HepG2 (cell line): Measurements from ENCODE around the gene EFNA2. TPM values are rescaled to one million over a fixed set of nuclear protein-coding genes. Genes with fewer than 3 reads are reported as not detected.

ENCODE experiments used
- ARHGAP35 ChIP-seq: sonication (generic); formaldehyde crosslinking; IDR thresholded peaks from 2 replicates; pipeline ENCODE4 v1.9.0; 2022; ENCODE audit warnings: mild to moderate bottlenecking, inconsistent platforms, moderate library complexity, missing genetic modification reagents, borderline replicate concordance
- ARNT ChIP-seq: fragments of 450-650 bp; IDR thresholded peaks from 2 replicates; pipeline ENCODE4 v1.6.1; 2017
- BATF2 ChIP-seq: sonication (generic); formaldehyde crosslinking; IDR thresholded peaks from 2 replicates; pipeline ENCODE4 v1.8.0; 2022; ENCODE audit warnings: mild to moderate bottlenecking, missing genetic modification reagents, moderate library complexity
- E2F1 ChIP-seq: sonication (generic); formaldehyde crosslinking; IDR thresholded peaks from 2 replicates; pipeline ENCODE4 v1.5.0; 2020; ENCODE audit warnings: missing genetic modification reagents
- EED ChIP-seq: sonication (generic); formaldehyde crosslinking; IDR thresholded peaks from 2 replicates; pipeline ENCODE4 v1.5.0; 2020; ENCODE audit warnings: mild to moderate bottlenecking, missing genetic modification reagents
- EZH2 ChIP-seq: conservative IDR thresholded peaks from 2 replicates; pipeline ENCODE4 v1.6.1; 2012; ENCODE audit warnings: mild to moderate bottlenecking, low read depth, low read length, moderate library complexity
- HCFC1 ChIP-seq: fragments of 150-350 bp; IDR thresholded peaks from 2 replicates; pipeline ENCODE4 v1.6.1; 2014; ENCODE audit warnings: low read depth, low read length
- MXD4 ChIP-seq: IDR thresholded peaks from 2 replicates; pipeline ENCODE4 v1.6.1; 2016; ENCODE audit warnings: mild to moderate bottlenecking, missing biosample characterization, missing genetic modification reagents
- PATZ1 ChIP-seq: sonication (generic); formaldehyde crosslinking; IDR thresholded peaks from 2 replicates; pipeline ENCODE4 v1.4.0; 2020; ENCODE audit warnings: missing genetic modification reagents
- REL ChIP-seq: sonication (generic); formaldehyde crosslinking; conservative IDR thresholded peaks from 2 replicates; pipeline ENCODE4 v1.8.0; 2022; ENCODE audit warnings: mild to moderate bottlenecking, missing genetic modification reagents, moderate library complexity
- REXO4 ChIP-seq: sonication (generic); formaldehyde crosslinking; IDR thresholded peaks from 2 replicates; pipeline ENCODE4 v1.8.0; 2022; ENCODE audit warnings: missing genetic modification reagents, mild to moderate bottlenecking, borderline replicate concordance
- RXRB ChIP-seq: IDR thresholded peaks from 2 replicates; pipeline ENCODE4 v1.6.1; 2016; ENCODE audit warnings: borderline replicate concordance, missing genetic modification reagents, missing compliant biosample characterization
- SIX4 ChIP-seq: sonication (generic); formaldehyde crosslinking; IDR thresholded peaks from 2 replicates; pipeline ENCODE4 v1.4.0; 2020; ENCODE audit warnings: missing genetic modification reagents
- SPEN ChIP-seq: sonication (generic); formaldehyde crosslinking; IDR thresholded peaks from 2 replicates; pipeline ENCODE4 v1.5.1; 2020; ENCODE audit warnings: low read depth, mild to moderate bottlenecking, missing genetic modification reagents
- SRF ChIP-seq: IDR thresholded peaks from 2 replicates; pipeline ENCODE4 v1.6.1; 2011; ENCODE audit warnings: mild to moderate bottlenecking, low read depth, low read length, moderate library complexity
- TBP ChIP-seq: sonication (generic); formaldehyde crosslinking; IDR thresholded peaks from 2 replicates; pipeline ENCODE4 v1.5.0; 2020; ENCODE audit warnings: missing genetic modification reagents
- TP53 ChIP-seq: sonication (generic); formaldehyde crosslinking; conservative IDR thresholded peaks from 2 replicates; pipeline ENCODE4 v1.4.0; 2020; ENCODE audit warnings: missing genetic modification reagents
- ZBTB44 ChIP-seq: sonication (generic); formaldehyde crosslinking; IDR thresholded peaks from 2 replicates; pipeline ENCODE4 v1.4.0; 2020; ENCODE audit warnings: missing genetic modification reagents
- ZBTB7B ChIP-seq: sonication (generic); formaldehyde crosslinking; IDR thresholded peaks from 2 replicates; pipeline ENCODE4 v1.4.0; 2020; ENCODE audit warnings: missing genetic modification reagents
- ZNF121 ChIP-seq: sonication (generic); formaldehyde crosslinking; IDR thresholded peaks from 2 replicates; pipeline ENCODE4 v1.5.0; 2020; ENCODE audit warnings: mild to moderate bottlenecking, missing genetic modification reagents
- ZNF232 ChIP-seq: sonication (generic); formaldehyde crosslinking; IDR thresholded peaks from 2 replicates; pipeline ENCODE4 v1.4.0; 2020; ENCODE audit warnings: missing genetic modification reagents, borderline replicate concordance
- ZNF333 ChIP-seq: sonication (generic); formaldehyde crosslinking; IDR thresholded peaks from 2 replicates; pipeline ENCODE4 v1.4.0; 2020; ENCODE audit warnings: mild to moderate bottlenecking, missing genetic modification reagents, borderline replicate concordance
- ZNF720 ChIP-seq: sonication (generic); formaldehyde crosslinking; IDR thresholded peaks from 2 replicates; pipeline ENCODE4 v1.4.0; 2020; ENCODE audit warnings: missing genetic modification reagents
- ZNF83 ChIP-seq: sonication (generic); formaldehyde crosslinking; IDR thresholded peaks from 2 replicates; pipeline ENCODE4 v1.4.0; 2020; ENCODE audit warnings: missing genetic modification reagents, mild to moderate bottlenecking, borderline replicate concordance
- ZSCAN5A ChIP-seq: sonication (generic); formaldehyde crosslinking; IDR thresholded peaks from 2 replicates; pipeline ENCODE4 v1.8.0; 2022; ENCODE audit warnings: mild to moderate bottlenecking, missing genetic modification reagents, borderline replicate concordance
- polyA plus RNA-seq, 8 experiments: library from polyadenylated mRNA; depleted of rRNA in 3 of 8; stranded (reverse) in 7 of 8; unstranded in 1 of 8; fragments of >200 nt; fragmentation: Illumina TruSeq in 4 of 8; extraction: Trizol in 4 of 8; gene quantifications; 2 replicates each; pipeline versions ENCODE4 v1.2.1 to v1.2.3, GENCODE V29; 2011 to 2016; ENCODE audit warnings: low read depth in 4 of 8, missing spikeins in 1 of 8, mixed read lengths in 1 of 8; ENCODE audit not compliant: insufficient read depth in 1 of 8
- total RNA-seq, 5 experiments: library from RNA; depleted of rRNA; stranded (reverse); fragments of >200 nt; fragmentation: Illumina TruSeq; extraction: Trizol; gene quantifications; 2 replicates each; pipeline ENCODE4 v1.2.3, GENCODE V29; 2016; ENCODE audit warnings: low read depth in 1 of 5

The EFNA2 gene
- total and polyA plus RNA-seq, 2 of the 13 experiments (the other 11 are each of a cell fraction or from before 2014, with no cell fraction given): 6.0 to 9.9 TPM

GRCh38 chr19:1291761-1292418 lies 6.2 kb downstream of the EFNA2 start (continued):
- TF ChIP-seq ZSCAN5A (CRISPR knock-in tag) (no peak), REXO4 (CRISPR knock-in tag) (no peak), E2F1 (CRISPR knock-in tag) (no peak), PATZ1 (CRISPR knock-in tag) (peak; percentile 69; the same call in 1 of the 2 replicates), SPEN (CRISPR knock-in tag) (peak; percentile 33; the same call in 1 of the 2 replicates), TBP (CRISPR knock-in tag) (no peak), ZNF83 (CRISPR knock-in tag) (no peak), SRF (no peak), TP53 (CRISPR knock-in tag) (no peak), REL (CRISPR knock-in tag) (no peak), ZNF121 (CRISPR knock-in tag) (no peak), SIX4 (no peak), HCFC1 (no peak), RXRB (peak; percentile 24; the same call in 1 of the 2 replicates), ARHGAP35 (no peak), ZNF720 (CRISPR knock-in tag) (no peak), EED (CRISPR knock-in tag) (no peak), ZBTB7B (CRISPR knock-in tag) (no peak), ARNT (no peak), ZBTB44 (CRISPR knock-in tag) (no peak), MXD4 (CRISPR knock-in tag) (no peak), EZH2 (no peak), BATF2 (no peak), ZNF333 (peak; percentile 68; the same call in 1 of the 2 replicates), ZNF232 (CRISPR knock-in tag) (no peak)
